Stimulated activated naive CD4-positive, alpha-beta T cell (primary cell): Measurements from ENCODE around the gene SFT2D2.

ENCODE experiments used
- DNase-seq, 6 experiments: peaks; one replicate each; lab custom pipeline; 2025; lab: John Stamatoyannopoulos, UW

The SFT2D2 gene

DNA sequence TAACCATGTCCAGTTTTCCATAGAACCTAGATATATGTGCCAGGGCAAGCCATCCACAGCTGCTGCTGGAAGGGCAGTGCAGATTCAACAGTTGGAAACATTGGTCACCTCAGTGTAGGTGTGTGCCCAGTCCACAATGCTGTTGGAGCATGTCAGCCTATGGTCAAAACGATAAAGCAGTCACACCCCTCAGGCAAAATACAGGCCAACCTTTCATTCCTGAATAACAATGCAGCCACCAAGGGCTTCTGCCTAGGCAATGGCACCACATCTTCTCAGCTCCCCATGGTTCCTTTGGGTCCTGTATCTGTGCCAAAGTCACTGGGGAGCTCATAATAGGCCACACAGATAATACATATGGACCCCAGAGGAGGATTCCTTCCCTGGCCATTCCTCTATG is 39.8 kb downstream of the SFT2D2 start:
- no peak for DNase-seq

DNA sequence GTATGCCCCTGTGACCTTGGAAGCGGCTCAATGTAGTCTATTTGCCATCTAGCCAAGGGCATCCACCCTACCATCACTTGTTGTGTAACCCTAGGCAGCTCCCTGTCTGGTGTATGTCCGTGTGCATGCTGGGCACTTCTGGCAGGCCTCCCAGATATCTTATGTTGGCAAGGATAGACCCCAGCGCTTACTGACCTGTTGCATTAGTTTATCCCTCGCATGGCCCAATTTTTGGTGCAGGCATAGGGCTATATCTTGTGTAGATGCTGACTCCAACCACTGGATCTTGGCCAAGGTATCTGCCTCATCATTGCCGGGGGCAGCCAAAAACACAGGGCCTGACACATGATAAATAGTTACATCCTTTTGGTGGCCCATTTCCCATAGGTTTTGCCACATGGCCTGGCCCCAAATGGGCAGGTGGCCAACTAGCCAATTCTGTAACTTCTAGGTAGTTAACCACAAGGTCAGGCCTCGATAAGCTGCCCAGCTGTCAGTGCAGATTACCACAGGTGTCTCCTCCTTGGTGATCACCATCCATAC is 40.9 kb downstream of the SFT2D2 start:
- DNase-seq, result no peak

DNA sequence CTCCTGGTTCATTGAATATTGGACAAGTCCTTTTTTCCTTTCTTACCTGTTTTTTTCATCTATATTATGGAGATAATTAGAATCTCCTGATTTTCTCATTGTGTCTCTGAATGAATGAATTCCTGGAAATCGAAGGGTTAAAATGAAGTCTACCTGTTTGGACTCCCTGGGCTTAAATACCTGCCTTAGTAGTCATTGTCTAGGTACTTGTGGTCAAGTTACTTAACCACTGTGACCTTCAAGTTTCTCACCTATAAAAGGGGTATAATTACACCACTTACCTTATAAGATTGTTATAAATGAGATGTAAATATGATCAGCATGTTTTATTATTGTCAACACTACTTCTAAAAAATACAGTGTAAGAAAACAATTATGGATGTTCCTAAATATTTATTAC is 45.8 kb downstream of the SFT2D2 start:
- DNase-seq, result no peak

DNA sequence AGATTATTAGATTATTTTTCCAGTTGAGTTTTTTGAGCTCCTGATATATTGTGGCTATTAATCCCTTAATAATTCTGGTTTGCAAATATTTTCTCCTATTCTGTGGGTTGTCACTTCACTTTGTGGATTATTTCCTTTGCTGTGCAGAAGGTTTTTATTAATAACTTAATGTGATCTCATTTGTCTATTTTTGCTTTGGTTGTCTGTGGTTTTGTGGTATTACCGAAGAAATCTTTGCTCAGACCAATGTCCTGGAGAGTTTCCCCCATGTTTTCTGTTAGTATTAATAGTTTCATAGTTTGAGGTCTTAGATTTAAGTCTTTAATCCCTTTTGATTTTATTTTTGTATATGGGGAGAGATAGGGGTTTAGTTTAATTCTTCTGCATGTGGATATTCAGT is 47.8 kb downstream of the SFT2D2 start:
- no peak for DNase-seq

DNA sequence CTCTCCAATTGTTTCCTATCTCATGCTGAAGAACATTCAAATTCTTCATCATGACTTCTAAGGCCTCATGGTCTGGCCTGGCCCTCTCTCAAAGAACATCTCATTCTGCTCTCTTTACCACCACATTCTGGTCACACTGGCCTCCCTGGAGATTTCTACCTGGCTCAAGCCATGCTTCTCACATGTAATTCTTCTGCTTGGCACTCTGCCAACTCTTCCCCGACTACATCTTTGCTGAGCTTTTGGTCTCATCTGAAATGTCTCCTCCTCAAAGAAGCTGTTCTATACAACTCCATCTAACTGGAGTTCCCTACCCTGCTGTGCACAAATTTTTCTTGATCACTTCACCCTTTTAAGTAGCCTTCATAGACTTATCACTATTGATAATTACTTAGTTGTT is 53.4 kb downstream of the SFT2D2 start:
- DNase-seq, result no peak

DNA sequence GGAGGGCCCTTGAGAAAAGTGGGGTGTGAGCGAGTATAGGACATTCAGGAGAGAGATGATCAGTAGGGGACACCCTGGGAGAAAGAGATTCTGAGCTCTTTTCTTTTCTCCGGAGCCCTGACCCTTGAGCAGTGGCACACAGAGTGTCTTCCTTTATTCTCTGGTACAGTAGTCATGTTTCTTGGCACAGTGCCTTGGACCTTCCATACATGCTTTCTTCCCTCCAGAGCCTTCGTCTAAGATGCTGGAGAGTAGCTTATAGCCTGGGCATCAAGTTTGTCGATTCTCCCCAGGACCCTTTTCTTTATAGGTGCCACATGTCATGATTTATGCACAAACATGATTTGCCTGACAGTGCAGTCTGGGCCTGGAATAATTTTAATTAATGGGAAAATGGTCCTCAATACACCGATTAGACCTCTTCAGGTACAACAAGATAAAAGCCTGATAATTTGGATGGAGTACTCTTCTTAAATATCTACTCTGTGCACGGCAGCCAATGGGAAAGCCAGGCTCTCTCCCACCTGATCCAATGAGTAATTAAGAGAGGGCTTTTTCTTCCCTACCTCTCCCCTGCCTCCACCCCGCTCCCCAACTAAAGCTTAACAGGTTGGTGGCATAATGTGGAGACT is 54.6 kb downstream of the SFT2D2 start, which contains the start of gene TBX19:
TSS of gene TBX19 (plus strand) at position 582 of the 632 bp plus-strand sequence. CDS start 214 bp downstream, outside the sequence.
- DNase-seq, result no peak

DNA sequence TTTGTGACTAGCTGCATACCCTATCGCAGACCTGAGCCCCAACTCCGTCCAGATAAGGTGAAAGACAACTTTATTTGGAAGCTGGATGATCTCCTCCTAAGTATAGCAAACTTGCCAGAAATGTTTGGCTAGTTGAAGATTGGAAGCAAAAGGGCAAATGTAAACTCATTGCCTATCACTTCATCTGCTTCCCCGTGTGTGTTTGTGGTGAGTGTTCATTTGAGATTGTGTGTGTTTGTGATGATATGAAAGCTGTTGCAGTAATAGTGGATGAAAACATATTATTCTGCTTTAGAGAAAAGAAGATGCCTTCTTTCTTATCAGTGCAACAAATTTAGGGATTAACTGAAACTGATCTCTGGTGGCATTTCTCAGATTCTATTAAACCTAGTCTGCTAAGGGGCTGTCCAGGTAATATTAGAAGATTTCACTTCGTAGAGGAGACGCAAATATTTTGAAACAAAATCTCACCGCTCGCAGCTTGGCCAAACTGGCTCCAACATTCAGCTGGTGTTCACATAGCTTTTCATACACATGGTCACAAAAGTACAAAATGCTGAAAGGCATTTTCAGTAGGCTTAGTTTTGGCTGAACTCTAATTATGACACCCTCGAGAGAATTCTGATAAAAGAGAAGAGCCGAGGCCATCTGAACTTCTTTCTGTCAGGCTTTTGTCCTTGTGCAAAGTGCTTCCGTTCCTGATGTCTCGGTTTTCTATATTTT is 56.0 kb downstream of the SFT2D2 start:
- DNase-seq, result no peak

DNA sequence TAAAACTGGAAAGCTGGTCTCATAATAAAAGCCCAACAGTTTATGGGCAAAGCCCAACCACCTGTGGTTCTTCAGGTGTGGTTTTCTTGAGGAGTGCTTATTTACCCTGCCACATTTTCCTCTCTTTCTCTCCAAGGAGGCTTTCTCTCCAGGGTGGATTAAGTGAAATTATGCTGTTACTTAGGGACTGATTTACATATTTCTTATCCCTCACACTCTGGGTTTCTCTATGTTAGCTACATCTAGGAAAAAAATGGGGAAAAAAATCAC is 59.7 kb downstream of the SFT2D2 start:
- no peak for DNase-seq

DNA sequence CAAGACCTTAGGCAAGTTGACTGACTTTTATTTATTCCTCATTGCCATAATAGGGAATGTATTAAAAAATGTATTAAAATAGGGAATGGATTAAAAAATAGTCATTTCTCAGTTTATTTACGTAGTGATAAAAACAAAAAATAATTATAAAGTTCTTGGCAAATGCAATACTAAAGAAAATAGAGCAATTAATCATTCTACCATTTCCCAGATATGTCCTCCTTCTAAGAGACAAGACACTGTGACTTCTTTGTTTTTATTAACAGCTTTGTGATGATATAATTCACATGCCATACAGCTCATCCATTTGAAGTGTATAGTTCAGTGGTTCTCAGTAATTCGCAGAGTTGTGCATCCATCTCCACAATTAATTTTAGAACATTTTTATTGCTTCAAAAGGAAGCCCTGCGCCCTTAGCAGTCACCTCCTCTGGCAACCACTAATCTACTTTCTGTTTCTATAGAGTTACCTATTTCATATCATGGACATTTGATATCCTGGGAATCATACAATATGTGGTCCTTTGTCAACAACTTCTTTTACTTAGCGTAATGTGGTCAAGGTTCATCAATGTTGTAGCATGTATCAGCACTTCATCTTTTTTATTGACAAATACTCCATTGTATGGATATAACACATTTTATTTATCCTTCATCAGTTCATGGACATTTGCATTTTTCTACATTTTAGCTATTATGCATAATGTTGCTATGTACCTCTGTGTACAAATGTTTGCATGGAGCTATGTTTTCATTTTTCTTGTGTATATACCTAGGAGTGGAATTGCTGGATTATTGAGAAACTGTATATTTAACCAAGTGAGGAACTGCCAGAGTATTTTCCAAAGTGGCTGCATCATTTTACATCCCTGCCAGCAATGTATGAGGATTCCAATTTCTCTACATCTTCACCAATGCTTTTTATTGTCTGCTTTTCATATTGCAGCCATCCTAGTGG is 60.4 kb downstream of the SFT2D2 start:
- DNase-seq, result no peak

DNA sequence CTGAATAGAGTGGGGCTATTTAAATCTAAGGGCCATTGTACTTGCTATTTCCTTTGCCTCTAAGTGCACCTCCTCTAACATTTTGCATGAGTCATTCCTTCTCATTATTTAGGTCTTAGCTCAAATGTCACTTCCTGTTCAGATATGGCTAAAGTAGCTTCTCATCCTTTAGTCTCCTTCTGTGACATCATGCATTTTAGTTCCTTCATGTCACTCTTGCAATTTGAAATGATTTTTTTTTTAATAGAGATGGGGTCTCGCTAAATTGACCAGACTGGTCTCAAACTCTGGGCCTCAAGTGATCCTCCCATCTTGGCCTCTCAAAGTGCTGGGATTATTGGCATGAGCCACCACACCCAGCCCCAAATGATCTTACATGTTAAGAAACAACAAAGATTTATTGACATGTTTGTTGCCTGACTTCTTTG is 61.4 kb downstream of the SFT2D2 start:
- no peak for DNase-seq

DNA sequence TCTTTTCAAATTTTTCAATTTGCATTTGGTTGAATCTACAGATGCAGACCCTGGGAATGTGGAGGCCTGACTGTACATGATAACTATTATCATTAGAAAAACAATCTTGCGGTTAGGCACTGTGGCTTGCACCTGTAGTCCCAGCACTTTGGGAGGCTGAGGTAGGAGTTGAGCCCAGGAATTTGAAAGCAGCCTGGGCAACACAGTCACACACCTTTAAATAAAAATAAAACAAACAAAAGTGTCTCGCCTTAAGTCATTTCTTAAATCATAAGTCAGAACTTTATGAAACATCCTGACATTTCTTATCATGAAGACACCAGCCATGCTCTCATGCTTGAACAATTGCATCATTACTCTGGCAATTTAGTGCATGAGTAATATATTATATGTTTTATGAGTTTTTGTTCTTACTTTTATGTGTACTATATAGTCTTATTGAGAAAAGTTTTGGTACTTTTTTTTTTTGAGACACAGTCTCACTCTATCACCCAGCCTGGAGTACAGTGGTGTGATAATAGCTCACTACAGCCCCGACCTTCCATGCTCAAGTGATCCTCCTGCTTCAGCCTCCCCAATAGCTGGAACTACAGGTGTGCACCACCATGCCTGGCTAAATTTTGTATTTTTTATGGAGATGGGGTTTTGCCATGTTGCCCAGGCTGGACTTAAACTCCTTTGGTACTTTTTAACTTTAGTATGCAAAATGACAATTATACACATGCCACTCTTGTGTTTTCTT is 62.7 kb downstream of the SFT2D2 start:
- DNase-seq, result no peak

DNA sequence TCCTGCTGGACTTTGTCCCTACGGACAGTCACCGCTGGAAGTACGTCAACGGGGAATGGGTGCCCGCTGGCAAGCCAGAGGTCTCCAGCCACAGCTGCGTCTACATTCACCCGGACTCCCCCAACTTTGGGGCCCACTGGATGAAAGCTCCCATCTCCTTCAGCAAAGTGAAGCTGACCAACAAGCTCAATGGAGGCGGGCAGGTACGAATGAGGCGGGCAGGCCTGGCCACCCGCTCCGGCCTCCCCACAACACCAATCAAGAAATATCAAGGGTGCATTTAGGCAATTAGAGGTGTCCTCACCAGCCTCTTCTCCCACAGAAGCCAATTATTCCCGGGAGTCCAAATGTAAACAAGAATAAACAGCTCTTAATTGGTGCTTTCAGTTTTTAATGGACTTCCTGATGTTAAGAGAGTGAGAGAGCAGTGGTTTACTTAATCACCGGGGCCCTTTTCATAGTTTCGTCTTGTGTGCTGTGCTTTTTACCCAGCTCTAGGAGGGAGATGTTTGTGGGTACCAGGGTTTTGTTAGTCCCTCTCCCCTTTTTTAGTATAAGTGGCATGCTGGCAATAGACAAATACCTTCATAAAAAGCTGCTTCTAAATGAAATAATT is 65.5 kb downstream of the SFT2D2 start:
- DNase-seq, result no peak

DNA sequence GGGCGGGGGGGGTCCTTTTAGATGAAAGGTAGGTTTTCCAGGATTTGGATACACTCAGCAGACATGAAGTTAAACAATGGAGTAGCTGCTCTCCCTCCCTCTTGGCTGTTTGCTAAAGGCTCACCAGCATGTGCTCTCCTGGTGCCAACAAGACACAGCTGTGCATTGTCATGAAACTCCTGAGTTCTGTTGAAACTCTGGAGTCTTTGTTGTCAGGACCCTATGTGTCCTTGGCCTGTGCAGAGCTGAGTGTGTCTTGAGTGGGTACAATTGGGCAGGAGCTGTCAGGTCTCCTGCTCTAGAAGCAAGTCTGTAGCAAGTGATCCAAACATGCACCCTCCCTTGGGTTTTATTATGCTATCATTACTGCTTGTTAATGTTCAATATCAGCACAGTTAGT is 67.6 kb downstream of the SFT2D2 start:
- no peak for DNase-seq

DNA sequence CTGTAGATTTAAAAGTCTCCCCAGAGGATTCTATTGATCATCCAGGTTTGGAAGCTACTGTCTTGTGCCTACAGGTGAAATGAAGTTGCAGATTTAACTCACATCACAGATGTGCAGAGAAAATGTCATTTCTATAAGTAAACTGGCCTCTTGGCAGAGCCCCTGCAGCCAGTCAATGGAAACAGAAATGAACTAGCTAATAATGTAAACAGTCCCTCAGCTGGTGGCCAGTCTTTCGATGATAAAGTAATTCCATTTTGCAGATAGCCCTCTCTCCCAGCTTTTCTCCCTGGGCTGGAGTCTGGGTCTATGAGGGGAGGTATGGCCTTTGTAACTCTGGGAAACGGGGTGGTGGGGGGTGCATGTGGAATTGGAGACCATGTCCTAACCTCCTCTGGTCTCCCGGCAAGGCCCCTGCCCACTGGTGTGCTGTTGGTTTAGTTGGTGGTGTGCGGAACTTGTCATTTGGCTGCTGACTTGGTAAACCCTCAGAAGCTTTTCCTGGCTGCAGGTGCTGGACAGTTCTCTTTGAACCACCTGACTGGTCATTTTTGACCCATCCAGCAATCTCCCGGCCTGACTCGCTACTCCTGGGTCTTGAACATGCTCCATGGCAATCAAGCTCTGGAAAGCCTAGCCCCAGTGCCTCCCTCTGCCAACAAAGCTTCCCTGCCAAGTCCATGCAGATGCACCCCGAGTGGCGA is 69.8 kb downstream of the SFT2D2 start:
- no peak for DNase-seq

DNA sequence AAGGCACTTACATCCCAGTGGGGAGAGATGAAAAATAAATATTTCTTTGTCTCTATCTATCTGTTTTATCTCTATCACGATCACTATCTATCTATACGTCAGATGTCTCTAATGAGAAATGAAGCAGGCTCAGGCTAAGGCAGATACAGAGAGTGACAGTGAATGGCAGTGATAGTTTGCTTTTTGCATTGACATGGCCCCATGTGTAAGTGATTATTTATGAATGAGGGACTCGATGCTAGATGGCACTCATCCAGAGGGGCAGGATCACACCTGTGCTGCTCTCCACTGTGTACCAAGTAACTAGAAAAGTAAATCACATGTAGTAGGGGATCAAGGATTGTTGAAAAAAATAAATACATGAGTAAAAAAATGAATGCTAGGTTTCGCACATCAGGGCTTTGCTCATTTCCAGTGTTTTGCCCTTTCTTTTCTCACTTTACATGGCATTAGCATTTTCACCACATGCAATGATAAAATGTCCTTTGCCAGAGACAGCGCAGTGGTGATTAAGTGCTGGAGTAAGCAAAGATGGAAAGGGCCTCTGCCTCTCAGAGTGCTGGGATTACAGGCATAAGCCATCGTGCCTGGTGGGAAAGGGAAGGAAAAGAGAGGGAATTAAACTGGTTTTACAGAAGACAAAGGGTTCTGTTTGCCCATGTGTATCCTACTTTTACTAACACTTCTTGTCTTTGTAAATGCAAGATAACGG is 71.4 kb downstream of the SFT2D2 start:
- DNase-seq, result no peak

DNA sequence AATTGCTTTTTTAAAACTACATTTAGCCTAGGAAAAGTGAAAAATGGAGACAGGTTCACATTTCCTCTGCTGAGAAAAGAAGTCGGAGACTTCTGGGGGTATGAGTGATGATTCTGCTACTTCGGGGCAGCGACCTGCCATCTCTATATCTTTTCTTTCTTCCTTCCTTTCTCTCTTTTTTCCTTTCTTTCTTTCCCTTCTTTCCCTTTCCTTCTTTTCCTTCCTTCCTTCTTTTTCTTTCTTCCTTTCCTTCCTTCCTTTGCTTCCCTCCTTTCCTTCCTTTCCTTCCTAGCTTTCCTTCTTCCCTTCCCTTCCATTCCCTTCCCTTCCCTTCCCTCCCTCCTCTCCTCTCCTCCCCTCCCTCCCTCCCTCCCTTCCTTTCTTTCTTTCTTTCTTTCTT is 72.6 kb downstream of the SFT2D2 start:
- no peak for DNase-seq

DNA sequence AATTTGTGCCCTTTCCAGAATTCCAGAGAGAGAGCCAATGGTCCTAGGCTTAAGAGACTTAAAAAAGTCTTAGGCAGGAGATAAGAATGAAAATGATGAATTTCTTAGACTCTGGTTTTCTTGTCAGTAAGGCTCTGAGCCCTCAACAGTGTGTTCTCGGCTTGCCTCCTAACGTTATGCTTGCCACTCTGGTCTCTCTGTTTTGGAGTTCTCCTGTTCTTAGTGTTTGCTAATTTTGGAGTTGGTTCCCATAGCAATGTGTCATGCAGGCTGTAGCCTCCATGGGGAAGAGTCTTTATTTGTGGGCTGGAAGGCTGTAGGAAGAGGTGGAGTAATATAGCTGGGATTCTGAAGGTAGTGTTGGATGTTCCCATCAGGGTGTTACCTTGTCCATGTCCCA is 74.8 kb downstream of the SFT2D2 start:
- DNase-seq, result no peak

DNA sequence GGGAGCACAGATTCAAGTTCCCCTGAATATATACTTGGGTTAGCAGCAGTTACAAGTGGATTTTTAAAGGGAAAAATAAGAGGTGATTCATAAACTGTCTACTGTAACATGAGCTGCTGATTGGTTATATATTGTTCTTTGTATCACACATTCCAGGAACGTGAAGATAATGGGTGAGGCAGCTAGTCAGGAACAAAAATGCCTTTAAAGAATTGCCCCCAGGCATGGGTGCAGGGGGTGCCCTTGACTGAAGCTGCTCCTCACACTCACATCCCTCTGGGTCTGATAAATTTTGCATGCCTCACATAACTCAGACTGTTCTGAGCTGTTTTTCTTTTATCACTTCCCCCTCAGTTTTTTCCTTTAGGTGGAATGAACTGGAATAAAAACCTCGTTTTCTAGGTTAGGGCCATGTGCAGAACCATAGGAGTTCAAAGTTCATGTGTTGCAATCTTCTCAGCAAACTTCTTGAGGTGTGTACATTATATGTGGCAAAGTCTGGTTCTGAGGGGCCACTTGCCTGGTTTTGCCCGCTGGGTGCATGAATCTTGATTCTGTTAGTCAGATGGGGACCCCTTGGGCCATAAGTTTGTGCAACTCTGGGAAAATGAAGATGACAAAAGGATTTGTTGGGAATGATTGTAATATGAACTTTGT is 76.0 kb downstream of the SFT2D2 start:
- no peak for DNase-seq
